OCI-LY3 (cell line): ENCODE measurements around the gene AOC1.
"Not testable (repeated sequence)": the region's sequence is repeated elsewhere in the genome, so short reads cannot be mapped to it uniquely, and the experiment has no call there.

Source experiments
- H2AFZ ChIP-seq: fragments of 200-600, 300-600 bp; shearing (Covaris generic); 2 replicates; pipeline ENCODE4 v1.6.0; 2014; ENCODE audit warnings: antibody characterized with exemption, low read depth, low read length
- H3K27ac ChIP-seq: fragments of 200-600, 300-600 bp; sonication (generic); 2 replicates; pipeline ENCODE4 v1.5.1; 2014; ENCODE audit warnings: mild to moderate bottlenecking, low read length, moderate library complexity, mixed read lengths
- H3K27me3 ChIP-seq: fragments of 200-600, 300-600 bp; sonication (generic); 2 replicates; pipeline ENCODE4 v1.6.1; 2014; ENCODE audit warnings: low read depth, low read length, mixed read lengths
- H3K36me3 ChIP-seq: fragments of 200-600, 300-600 bp; sonication (generic); replicated peaks from 2 replicates; pipeline ENCODE3; 2014; ENCODE audit warnings: low read depth, low read length, mixed read lengths
- H3K4me1 ChIP-seq: fragments of 300-600, 200-600 bp; sonication (generic); 2 replicates; pipeline ENCODE4 v1.6.1; 2014; ENCODE audit warnings: low read length, mixed read lengths
- H3K4me2 ChIP-seq: fragments of 200-600, 300-600 bp; sonication (generic); 2 replicates; pipeline ENCODE4 v1.6.1; 2014; ENCODE audit warnings: low read length, mixed read lengths
- H3K4me3 ChIP-seq: fragments of 300-600, 200-600 bp; sonication (generic); 2 replicates; pipeline ENCODE4 v1.5.1; 2014; ENCODE audit warnings: antibody characterized with exemption, mild to moderate bottlenecking, low read length, moderate library complexity
- H3K79me2 ChIP-seq: fragments of 300-600, 200-600 bp; shearing (Covaris generic); 2 replicates; pipeline ENCODE4 v1.6.1; 2014; ENCODE audit warnings: mild to moderate bottlenecking, low read length, mixed read lengths
- H3K9ac ChIP-seq: fragments of 300-600, 200-600 bp; shearing (Covaris generic); 2 replicates; pipeline ENCODE4 v1.6.0; 2014; ENCODE audit warnings: mild to moderate bottlenecking, low read length, moderate library complexity
- H3K9me3 ChIP-seq: fragments of 200-600, 300-600 bp; shearing (Covaris generic); 2 replicates; pipeline ENCODE4 v1.6.1; 2014; ENCODE audit warnings: low read length, mixed read lengths; ENCODE audit not compliant: insufficient read depth
- H4K20me1 ChIP-seq: fragments of 200-600, 300-600 bp; sonication (generic); 2 replicates; pipeline ENCODE4 v1.6.1; 2016; ENCODE audit warnings: low read length, mixed read lengths; ENCODE audit not compliant: insufficient read depth
- EZH2phosphoT487 ChIP-seq: fragments of 200-600 bp; shearing (Covaris generic); IDR thresholded peaks from 2 replicates; pipeline ENCODE4 v1.6.1; 2018; ENCODE audit warnings: antibody characterized with exemption, mixed run types, low read depth
- TF ChIP-seq, protein P1 (sequence below): fragments of 200-600, 300-600 bp; sonication (generic); IDR thresholded peaks from 2 replicates; pipeline ENCODE4 v1.5.1; 2014; ENCODE audit warnings: antibody characterized with exemption, low read length, low read depth

AOC1 gene

DNA sequence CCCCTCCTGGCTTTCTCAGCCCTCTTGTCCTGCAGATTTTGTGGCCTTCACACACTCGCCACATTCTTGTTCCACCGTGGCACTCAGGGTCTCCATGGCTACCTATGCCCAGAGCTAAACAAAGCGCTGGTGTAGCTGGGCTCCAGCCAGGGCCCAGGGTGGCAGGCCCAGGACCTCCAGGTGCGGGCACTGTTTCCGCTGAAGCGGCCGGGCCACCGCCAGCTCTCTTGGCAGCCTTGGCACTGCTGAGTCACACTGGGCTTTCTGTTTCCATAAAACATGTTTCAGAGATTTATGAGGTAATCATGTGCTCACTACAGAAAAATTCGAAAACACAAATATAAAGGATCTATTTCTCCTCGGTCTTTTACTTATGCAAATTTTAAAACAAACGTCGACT, 51.3 kb downstream of the AOC1 start:
- Histone ChIP-seq H3K79me2 (no peaks in the 10 kb centered on the region), H3K4me3 (peak overlapping the region; percentile 3), H3K27me3 (peaks cover 18% of the 10 kb centered on the region), H3K4me2 (peak overlapping the region; percentile 51), H3K27ac (peak overlapping the region; percentile 2; the same call in 1 of the 2 replicates), H3K36me3 (no peaks in the 10 kb centered on the region), H4K20me1 (no peaks in the 10 kb centered on the region), H3K9me3 (no peaks in the 10 kb centered on the region), H3K9ac (peak overlapping the region; percentile 27; the same call in 1 of the 2 replicates), H3K4me1 (peaks cover 41% of the 10 kb centered on the region), H2AFZ (peak overlapping the region; percentile 3; the same call in 1 of the 2 replicates)
- no peak for TF ChIP-seq EZH2phosphoT487

DNA sequence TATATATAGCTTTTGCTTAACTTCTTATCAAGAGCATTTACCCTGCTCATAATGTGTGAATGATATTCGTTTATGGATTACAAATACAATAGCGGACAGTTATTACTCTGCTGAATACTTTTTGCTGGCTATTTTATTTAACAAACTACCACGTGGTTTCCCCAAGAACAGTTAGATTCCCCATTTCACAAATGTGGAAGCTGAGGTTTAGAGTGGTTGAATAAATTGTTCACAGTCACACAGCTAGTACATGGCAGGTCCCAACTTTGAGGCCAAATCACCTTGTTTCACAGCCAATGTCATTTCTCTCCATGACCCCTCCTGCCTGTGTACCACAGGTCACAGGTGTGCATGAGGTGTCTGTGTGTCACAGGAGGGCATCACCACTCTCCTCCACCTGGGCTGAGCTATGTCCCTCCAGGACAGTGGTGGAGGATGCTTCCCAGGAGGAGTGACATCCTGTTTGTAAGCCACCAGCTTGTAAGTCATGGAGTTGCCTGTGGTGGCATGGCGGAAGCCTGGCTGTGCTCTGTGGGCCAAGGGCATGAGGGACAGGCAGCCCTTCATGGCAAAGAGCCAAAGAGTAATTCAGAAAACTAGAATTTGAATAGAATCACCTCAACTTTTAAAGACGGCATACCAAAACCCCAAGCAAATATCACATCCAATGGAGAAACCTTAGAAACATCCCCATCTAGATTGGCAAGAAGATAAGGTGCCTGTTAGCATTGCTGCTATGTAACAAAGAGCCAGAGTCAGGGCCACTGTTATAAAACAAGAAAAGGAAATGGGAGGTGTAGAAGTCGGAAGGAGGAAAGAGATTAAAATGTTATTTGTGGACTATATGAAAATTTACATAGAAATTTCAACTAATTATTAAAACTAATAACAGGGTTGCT, 51.9 kb downstream of the AOC1 start:
- peaks cover 34% of the 10 kb centered on the region for H3K4me1 ChIP-seq
- no peaks in the 10 kb centered on the region for H3K36me3 ChIP-seq
- peaks cover 18% of the 10 kb centered on the region for H3K27me3 ChIP-seq
- no peaks in the 10 kb centered on the region for H3K9me3 ChIP-seq
- H3K4me2 ChIP-seq = peak overlapping the region; percentile 51
- no peaks in the 10 kb centered on the region for H3K79me2 ChIP-seq
- H3K27ac ChIP-seq = peak overlapping the region; percentile 2; the same call in 1 of the 2 replicates
- peak overlapping the region; percentile 3; the same call in 1 of the 2 replicates for H3K4me3 ChIP-seq
- H3K9ac ChIP-seq = no peak overlapping the region
- TF ChIP-seq EZH2phosphoT487 = no peak
- TF ChIP-seq, protein P1, sequence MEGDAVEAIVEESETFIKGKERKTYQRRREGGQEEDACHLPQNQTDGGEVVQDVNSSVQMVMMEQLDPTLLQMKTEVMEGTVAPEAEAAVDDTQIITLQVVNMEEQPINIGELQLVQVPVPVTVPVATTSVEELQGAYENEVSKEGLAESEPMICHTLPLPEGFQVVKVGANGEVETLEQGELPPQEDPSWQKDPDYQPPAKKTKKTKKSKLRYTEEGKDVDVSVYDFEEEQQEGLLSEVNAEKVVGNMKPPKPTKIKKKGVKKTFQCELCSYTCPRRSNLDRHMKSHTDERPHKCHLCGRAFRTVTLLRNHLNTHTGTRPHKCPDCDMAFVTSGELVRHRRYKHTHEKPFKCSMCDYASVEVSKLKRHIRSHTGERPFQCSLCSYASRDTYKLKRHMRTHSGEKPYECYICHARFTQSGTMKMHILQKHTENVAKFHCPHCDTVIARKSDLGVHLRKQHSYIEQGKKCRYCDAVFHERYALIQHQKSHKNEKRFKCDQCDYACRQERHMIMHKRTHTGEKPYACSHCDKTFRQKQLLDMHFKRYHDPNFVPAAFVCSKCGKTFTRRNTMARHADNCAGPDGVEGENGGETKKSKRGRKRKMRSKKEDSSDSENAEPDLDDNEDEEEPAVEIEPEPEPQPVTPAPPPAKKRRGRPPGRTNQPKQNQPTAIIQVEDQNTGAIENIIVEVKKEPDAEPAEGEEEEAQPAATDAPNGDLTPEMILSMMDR = no peak
- no peaks in the 10 kb centered on the region for H4K20me1 ChIP-seq
- 0 out of 2 replicates have a peak overlapping the region, but pooled peaks have one; percentile 3 for H2AFZ ChIP-seq

DNA sequence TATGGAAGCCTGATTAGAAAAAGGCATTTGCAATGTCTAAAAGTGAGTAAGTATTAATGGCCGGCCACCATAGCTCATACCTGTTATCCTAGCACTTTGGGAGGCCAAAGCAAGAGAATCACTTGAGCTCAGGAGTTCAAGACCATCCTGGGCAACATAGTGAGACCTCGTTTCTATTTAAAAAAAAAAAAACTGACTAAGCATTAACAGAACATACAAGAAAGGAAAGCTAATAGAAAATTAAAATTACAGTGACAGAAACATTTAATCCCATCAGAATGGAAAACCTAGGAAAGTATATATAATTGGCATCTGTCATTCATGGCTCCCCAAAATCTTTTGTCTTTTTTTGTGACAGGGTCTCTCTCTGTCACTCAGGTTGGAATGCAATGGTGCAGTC, 55.9 kb downstream of the AOC1 start:
- no peaks in the 10 kb centered on the region for H4K20me1 ChIP-seq
- TF ChIP-seq EZH2phosphoT487 = no peak
- TF ChIP-seq, protein P1 = no peak
- peaks cover 14% of the 10 kb centered on the region for H3K4me1 ChIP-seq
- H3K36me3 ChIP-seq = no peaks in the 10 kb centered on the region
- H3K79me2 ChIP-seq = no peaks in the 10 kb centered on the region
- no peak overlapping the region for H3K4me3 ChIP-seq
- no peak overlapping the region for H3K4me2 ChIP-seq
- H3K27ac ChIP-seq = no peak overlapping the region
- no peaks in the 10 kb centered on the region for H3K9me3 ChIP-seq
- peaks cover 23% of the 10 kb centered on the region for H3K27me3 ChIP-seq
- no peak overlapping the region for H3K9ac ChIP-seq
- H2AFZ ChIP-seq = no peak overlapping the region

DNA sequence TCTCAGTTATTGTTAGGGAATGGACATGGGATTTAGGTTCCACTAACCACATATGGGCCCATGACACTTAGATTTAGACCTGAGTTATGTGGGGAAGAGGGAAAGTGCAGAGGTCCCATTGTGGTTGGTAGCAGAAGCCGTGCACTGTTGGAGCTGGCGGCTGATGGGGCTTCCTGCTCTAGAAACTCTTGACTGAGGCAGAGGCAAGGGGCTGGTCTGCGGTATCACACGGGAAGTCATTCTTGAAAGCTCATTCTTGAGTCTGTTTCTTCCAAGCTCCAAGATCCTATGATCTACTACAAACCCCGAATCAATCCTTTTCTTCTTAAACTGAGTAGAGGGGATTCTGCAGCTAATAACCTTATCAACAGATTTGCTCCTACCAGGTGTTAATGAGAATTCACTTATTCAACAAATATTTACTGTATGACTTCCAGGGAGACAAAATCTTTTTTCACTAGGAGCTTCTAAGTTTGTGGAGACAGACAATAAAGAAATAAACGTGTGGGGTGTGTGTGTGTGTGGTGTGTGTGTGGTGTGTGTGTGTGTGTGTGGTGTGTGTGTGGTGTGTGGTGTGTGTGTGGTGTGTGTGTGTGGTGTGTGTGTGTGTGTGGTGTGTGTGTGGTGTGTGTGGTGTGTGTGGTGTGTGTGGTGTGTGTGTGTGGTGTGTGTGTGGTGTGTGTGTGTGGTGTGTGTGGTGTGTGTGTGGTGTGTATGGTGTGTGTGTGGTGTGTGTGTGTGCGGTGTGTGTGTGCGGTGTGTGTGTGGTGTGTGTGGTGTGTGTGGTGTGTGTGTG, 57.1 kb downstream of the AOC1 start:
- Histone ChIP-seq H3K4me3 (no peak overlapping the region), H3K27me3 (peaks cover 29% of the 10 kb centered on the region), H3K27ac (no peak overlapping the region), H3K4me1 (peaks cover 3% of the 10 kb centered on the region), H3K9me3 (no peaks in the 10 kb centered on the region), H3K4me2 (no peak overlapping the region), H4K20me1 (no peaks in the 10 kb centered on the region), H3K36me3 (no peaks in the 10 kb centered on the region), H3K9ac (no peak overlapping the region), H2AFZ (no peak overlapping the region), H3K79me2 (no peaks in the 10 kb centered on the region)
- no peak for TF ChIP-seq EZH2phosphoT487
- TF ChIP-seq, protein P1 = no peak

DNA sequence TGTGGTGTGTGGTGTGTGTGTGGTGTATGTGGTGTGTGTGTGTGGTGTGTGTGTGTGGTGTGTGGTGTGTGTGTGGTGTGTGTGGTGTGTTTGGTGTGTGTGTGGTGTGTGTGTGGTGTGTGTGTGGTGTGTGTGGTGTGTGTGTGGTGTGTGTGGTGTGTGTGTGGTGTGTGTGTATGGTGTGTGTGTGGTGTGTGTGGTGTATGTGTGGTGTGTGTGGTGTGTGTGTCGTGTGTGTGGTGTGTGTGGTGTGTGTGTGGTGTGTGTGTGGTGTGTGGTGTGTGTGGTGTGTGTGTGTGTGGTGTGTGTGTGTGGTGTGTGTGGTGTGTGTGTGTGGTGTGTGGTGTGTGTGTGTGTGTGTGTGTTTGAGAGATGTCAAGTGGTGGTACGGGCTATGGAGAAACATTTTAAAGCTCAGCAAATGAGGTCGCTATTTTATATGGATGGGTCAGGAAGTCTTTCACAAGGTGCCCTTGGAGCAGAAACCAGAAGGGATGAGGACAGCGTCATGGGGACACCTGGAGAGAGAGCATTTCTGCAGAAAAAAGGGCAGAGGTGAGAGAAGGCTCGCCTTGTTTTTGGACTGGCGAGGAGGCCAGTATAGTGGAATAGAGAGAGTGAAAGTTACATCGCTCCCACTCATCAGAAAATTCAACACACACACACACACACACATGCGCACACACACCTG, 58.1 kb downstream of the AOC1 start:
- not testable (repeated sequence) for H3K4me1 ChIP-seq, H3K9ac ChIP-seq, H3K27ac ChIP-seq, H3K79me2 ChIP-seq, H4K20me1 ChIP-seq, H3K4me3 ChIP-seq, H3K9me3 ChIP-seq, H3K4me2 ChIP-seq, H3K36me3 ChIP-seq, H2AFZ ChIP-seq
- H3K27me3 ChIP-seq = peaks cover 31% of the 10 kb centered on the region
